NCI-H1048 (cell line): ENCODE data around the gene WNT9B.
"Not testable (repeated sequence)": the region's sequence is repeated elsewhere in the genome, so short reads cannot be mapped to it uniquely, and the experiment has no call there.

Source experiments
- DNase-seq: peaks from one replicate; lab custom pipeline; 2025; lab: John Stamatoyannopoulos, UW

WNT9B gene

GRCh38 chr17:46910179-46910927 is 59.0 kb downstream of the WNT9B start:
- DNase-seq = no peak

- DNase-seq = no peak
These were observed 59.9 kb downstream of the WNT9B start for GRCh38 chr17:46911311-46911710.

- DNase-seq = no peak
These were observed 64.2 kb downstream of the WNT9B start for GRCh38 chr17:46915596-46915995.

- no peak for DNase-seq
These were observed 64.8 kb downstream of the WNT9B start for GRCh38 chr17:46916211-46916610.

- DNase-seq = no peak
These were observed 65.2 kb downstream of the WNT9B start for GRCh38 chr17:46916623-46917022.

GRCh38 chr17:46917041-46917440 is 65.7 kb downstream of the WNT9B start:
- DNase-seq = no peak

- DNase-seq = no peak
These were observed 66.1 kb downstream of the WNT9B start for GRCh38 chr17:46917516-46917915.

GRCh38 chr17:46921962-46922361 is 70.6 kb downstream of the WNT9B start:
- DNase-seq = not testable (repeated sequence)

- DNase-seq = no peak
These were observed 71.1 kb downstream of the WNT9B start for GRCh38 chr17:46922487-46922803.

GRCh38 chr17:46922804-46923635 is 71.6 kb downstream of the WNT9B start, which contains the start of gene GOSR2:
TSS of gene GOSR2 (plus strand) at chr17:46923160. CDS start at chr17:46923193, 33 bp downstream.
- DNase-seq = peak; percentile 59

- no peak for DNase-seq
These were observed 73.9 kb downstream of the WNT9B start for GRCh38 chr17:46925185-46925868.

- no peak for DNase-seq
These were observed 77.3 kb downstream of the WNT9B start for GRCh38 chr17:46928467-46929261.

GRCh38 chr17:46929413-46929812 is 78.0 kb downstream of the WNT9B start:
- DNase-seq = no peak

GRCh38 chr17:46930051-46930450 is 78.7 kb downstream of the WNT9B start:
- no peak for DNase-seq

- no peak for DNase-seq
These were observed 80.2 kb downstream of the WNT9B start for GRCh38 chr17:46931596-46931995.

GRCh38 chr17:46935658-46936266 is 84.4 kb downstream of the WNT9B start:
- no peak for DNase-seq
